ENCODE measurements around the gene CREG1. TPM values are rescaled to one million over a fixed set of nuclear protein-coding genes. Genes with fewer than 3 reads are reported as not detected.

CREG1 gene
- total RNA-seq, 1 donor from 2014 or later, result 51.2 TPM

- Mint-ChIP-seq H3K4me3 (ENCODE audit: unreplicated experiment) (no peak overlapping the region), H3K36me3 (ENCODE audit: low read depth) (no peaks in the 10 kb centered on the region), H3K4me1 (ENCODE audit: low read depth) (peaks cover 12% of the 10 kb centered on the region), H3K9me3 (ENCODE audit: low read depth) (no peaks in the 10 kb centered on the region), H3K27ac (ENCODE audit: unreplicated experiment) (no peak overlapping the region), H3K27me3 (ENCODE audit: low read depth) (no peaks in the 10 kb centered on the region)
- DNase-seq (ENCODE audit: low spot score), result no peak
- TF ChIP-seq, protein P1, sequence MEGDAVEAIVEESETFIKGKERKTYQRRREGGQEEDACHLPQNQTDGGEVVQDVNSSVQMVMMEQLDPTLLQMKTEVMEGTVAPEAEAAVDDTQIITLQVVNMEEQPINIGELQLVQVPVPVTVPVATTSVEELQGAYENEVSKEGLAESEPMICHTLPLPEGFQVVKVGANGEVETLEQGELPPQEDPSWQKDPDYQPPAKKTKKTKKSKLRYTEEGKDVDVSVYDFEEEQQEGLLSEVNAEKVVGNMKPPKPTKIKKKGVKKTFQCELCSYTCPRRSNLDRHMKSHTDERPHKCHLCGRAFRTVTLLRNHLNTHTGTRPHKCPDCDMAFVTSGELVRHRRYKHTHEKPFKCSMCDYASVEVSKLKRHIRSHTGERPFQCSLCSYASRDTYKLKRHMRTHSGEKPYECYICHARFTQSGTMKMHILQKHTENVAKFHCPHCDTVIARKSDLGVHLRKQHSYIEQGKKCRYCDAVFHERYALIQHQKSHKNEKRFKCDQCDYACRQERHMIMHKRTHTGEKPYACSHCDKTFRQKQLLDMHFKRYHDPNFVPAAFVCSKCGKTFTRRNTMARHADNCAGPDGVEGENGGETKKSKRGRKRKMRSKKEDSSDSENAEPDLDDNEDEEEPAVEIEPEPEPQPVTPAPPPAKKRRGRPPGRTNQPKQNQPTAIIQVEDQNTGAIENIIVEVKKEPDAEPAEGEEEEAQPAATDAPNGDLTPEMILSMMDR (IDR thresholded peaks at IDR 0.05), result no peak
These were observed 12.4 kb upstream of the CREG1 start for GRCh38 chr1:167565922-167566321.

DNA sequence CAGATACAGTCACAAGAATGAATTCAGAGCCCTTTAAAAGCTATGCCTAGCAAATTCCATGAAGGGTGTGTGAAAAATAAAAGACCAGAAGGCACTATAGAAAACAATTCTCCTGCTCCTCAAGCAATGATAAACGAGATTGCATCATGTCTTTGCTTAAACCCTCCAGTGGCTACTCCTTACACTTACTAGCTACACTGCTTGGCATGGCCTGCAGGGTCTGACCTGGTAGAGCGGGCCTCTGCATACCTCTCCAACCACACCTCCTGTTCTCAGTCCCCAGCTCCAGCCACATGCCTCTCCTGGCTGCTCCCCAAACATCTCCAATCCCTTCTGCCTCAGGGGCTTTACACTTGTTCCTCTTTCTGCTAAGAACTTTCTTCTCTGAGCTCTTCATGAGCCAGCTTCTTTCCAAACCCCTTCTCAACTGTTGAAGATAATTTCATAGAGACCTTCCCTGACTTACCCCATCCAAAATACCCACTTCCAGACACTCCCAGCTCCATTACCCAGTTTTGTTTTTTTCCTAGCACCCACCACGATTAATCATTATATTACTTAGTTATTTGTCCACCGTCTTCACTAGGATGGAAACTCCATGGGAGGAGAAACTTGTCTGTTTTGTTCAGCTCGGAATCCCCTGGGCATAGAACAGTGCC lies 11.2 kb upstream of the CREG1 start:
- H3K36me3 Mint-ChIP-seq (ENCODE audit: low read depth), result no peaks in the 10 kb centered on the region
- DNase-seq (ENCODE audit: low spot score), result no peak
- H3K4me3 Mint-ChIP-seq (ENCODE audit: unreplicated experiment), result no peak overlapping the region
- H3K27me3 Mint-ChIP-seq (ENCODE audit: low read depth), result peaks cover 2% of the 10 kb centered on the region
- no peaks in the 10 kb centered on the region for H3K9me3 Mint-ChIP-seq (ENCODE audit: low read depth)
- H3K4me1 Mint-ChIP-seq (ENCODE audit: low read depth), result peaks cover 12% of the 10 kb centered on the region
- H3K27ac Mint-ChIP-seq (ENCODE audit: unreplicated experiment), result no peak overlapping the region
- TF ChIP-seq, protein P1 (IDR thresholded peaks at IDR 0.05), result no peak

DNA sequence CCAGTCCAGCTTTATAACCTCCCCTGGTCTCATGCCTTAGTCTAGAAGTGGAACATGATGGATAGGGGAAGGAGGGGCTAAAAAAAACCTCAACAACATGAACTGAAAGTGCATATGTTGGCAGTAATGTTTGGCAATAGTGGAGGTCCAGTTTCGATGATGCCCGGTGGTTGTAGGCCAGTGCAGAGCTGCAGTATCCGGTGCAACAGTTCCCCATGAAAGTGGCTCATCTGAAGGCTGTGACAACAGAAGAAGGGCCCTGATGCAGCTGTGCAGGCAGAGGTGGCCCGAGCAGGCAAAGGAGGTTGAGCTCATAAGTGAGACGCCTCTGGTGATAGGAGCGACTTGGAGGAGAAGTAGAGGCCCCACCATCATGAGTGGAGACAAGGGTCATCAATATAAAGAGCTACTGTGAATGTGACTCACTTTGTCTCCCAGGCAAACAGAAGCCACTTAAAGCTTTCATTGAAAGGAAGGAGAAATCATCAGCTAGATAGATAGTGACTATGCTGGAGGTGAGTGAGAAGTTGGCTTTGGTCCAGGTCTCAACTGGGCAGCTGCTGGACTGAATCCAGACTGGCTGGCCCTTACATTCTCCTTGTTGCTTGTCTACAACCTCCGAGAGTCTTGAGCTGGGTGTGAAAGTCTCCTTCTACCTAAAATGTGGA lies 10.2 kb upstream of the CREG1 start:
- H3K4me3 Mint-ChIP-seq (ENCODE audit: unreplicated experiment), result no peak overlapping the region
- no peak overlapping the region for H3K27ac Mint-ChIP-seq (ENCODE audit: unreplicated experiment)

DNA sequence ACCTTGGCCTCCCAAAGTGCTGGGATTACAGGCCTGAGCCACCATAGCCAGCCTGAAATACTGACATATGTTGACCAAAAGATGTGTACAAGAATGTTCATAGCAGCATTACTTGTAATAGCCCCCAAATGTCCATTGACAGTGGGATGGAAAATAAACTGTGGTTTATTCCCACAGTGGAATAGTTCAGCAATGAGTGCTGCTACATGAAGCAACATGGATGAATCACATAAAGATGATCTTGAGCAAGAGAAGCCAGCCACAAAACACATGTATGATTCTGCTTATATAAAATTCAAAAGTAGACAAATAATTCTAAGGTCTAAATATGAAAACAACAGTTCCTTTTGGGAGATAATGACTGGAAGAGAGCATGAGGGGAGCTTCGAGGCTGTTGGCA lies 9.1 kb upstream of the CREG1 start:
- peaks cover 12% of the 10 kb centered on the region for H3K4me1 Mint-ChIP-seq (ENCODE audit: low read depth)

More for the DNA sequence above, 10.2 kb upstream of the CREG1 start:
- H3K27me3 Mint-ChIP-seq (ENCODE audit: low read depth), result peaks cover 2% of the 10 kb centered on the region
- no peak for DNase-seq (ENCODE audit: low spot score)
- no peaks in the 10 kb centered on the region for H3K9me3 Mint-ChIP-seq (ENCODE audit: low read depth)
- TF ChIP-seq, protein P1 (IDR thresholded peaks at IDR 0.05), result no peak
- H3K36me3 Mint-ChIP-seq (ENCODE audit: low read depth), result no peaks in the 10 kb centered on the region
- H3K4me1 Mint-ChIP-seq (ENCODE audit: low read depth), result peaks cover 12% of the 10 kb centered on the region

GRCh38 chr1:167561753-167562152 lies 8.2 kb upstream of the CREG1 start:
- peaks cover 2% of the 10 kb centered on the region for H3K27me3 Mint-ChIP-seq (ENCODE audit: low read depth)
- H3K4me1 Mint-ChIP-seq (ENCODE audit: low read depth), result peaks cover 12% of the 10 kb centered on the region

More for the DNA sequence above, 9.1 kb upstream of the CREG1 start:
- Mint-ChIP-seq H3K27ac (ENCODE audit: unreplicated experiment) (no peak overlapping the region), H3K4me3 (ENCODE audit: unreplicated experiment) (no peak overlapping the region), H3K9me3 (ENCODE audit: low read depth) (no peaks in the 10 kb centered on the region), H3K27me3 (ENCODE audit: low read depth) (peaks cover 2% of the 10 kb centered on the region), H3K36me3 (ENCODE audit: low read depth) (no peaks in the 10 kb centered on the region)
- no peak for DNase-seq (ENCODE audit: low spot score)
- TF ChIP-seq, protein P1 (IDR thresholded peaks at IDR 0.05), result no peak

More at GRCh38 chr1:167561753-167562152, 8.2 kb upstream of the CREG1 start:
- TF ChIP-seq, protein P1 (IDR thresholded peaks at IDR 0.05), result no peak
- no peak for DNase-seq (ENCODE audit: low spot score)
- Mint-ChIP-seq H3K27ac (ENCODE audit: unreplicated experiment) (no peak overlapping the region), H3K36me3 (ENCODE audit: low read depth) (no peaks in the 10 kb centered on the region), H3K4me3 (ENCODE audit: unreplicated experiment) (no peak overlapping the region), H3K9me3 (ENCODE audit: low read depth) (no peaks in the 10 kb centered on the region)
